Neural cell (in vitro differentiated cells): Measurements from ENCODE around the gene TRIM44. TPM values are rescaled to one million over a fixed set of nuclear protein-coding genes. Genes with fewer than 3 reads are reported as not detected.
"Not testable (repeated sequence)": the region's sequence is repeated elsewhere in the genome, so short reads cannot be mapped to it uniquely, and the experiment has no call there.

Experiments used
- H2AFZ ChIP-seq: fragments of 200-600, 300-800 bp; sonication (generic), shearing (Covaris generic); 2 replicates; pipeline ENCODE4 v1.6.0; 2014; ENCODE audit warnings: low read depth, mild to moderate bottlenecking, antibody characterized with exemption, low read length, moderate library complexity
- H3F3A ChIP-seq: fragments of 200-600 bp; shearing (Covaris generic); 2 replicates; pipeline ENCODE4 v1.6.1; 2016; ENCODE audit warnings: mild to moderate bottlenecking, moderate library complexity, mixed read lengths, antibody characterized with exemption, low read length; ENCODE audit not compliant: insufficient read depth, poor library complexity, severe bottlenecking
- H3K27ac ChIP-seq: fragments of 200-600, 300-800 bp; sonication (generic), shearing (Covaris generic); 2 replicates; pipeline ENCODE4 v1.5.1; 2014; ENCODE audit warnings: mild to moderate bottlenecking, low read length, moderate library complexity
- H3K27me3 ChIP-seq: fragments of 300-800, 200-600 bp; sonication (generic), shearing (Covaris generic); 2 replicates; pipeline ENCODE4 v1.6.0; 2014; ENCODE audit warnings: mild to moderate bottlenecking, low read depth, low read length, moderate library complexity; ENCODE audit not compliant: insufficient read depth
- H3K36me3 ChIP-seq: fragments of 300-800, 200-600 bp; sonication (generic), shearing (Covaris generic); 2 replicates; pipeline ENCODE4 v1.5.1; 2014; ENCODE audit warnings: mild to moderate bottlenecking, antibody characterized with exemption, low read length, moderate library complexity; ENCODE audit not compliant: insufficient read depth
- H3K4me2 ChIP-seq: fragments of 300-800, 200-600 bp; sonication (generic), shearing (Covaris generic); 2 replicates; pipeline ENCODE4 v1.6.0; 2014; ENCODE audit warnings: mild to moderate bottlenecking, low read length
- H3K4me3 ChIP-seq: fragments of 300-800, 200-600 bp; sonication (generic), shearing (Covaris generic); 2 replicates; pipeline ENCODE4 v1.5.1; 2014; ENCODE audit warnings: mild to moderate bottlenecking, low read length, moderate library complexity
- H3K79me2 ChIP-seq: fragments of 200-600 bp; shearing (Covaris generic); replicated peaks from 2 replicates; pipeline ENCODE4 v1.6.0; 2014; ENCODE audit warnings: mild to moderate bottlenecking, low read length, moderate library complexity; ENCODE audit not compliant: insufficient read depth
- H3K9ac ChIP-seq: fragments of 300-800, 200-600 bp; sonication (generic), shearing (Covaris generic); 2 replicates; pipeline ENCODE4 v1.6.1; 2016; ENCODE audit warnings: mild to moderate bottlenecking, low read length, mixed read lengths
- H3K9me2 ChIP-seq: fragments of 200-600 bp; shearing (Covaris generic); 2 replicates; pipeline ENCODE4 v1.6.1; 2016; ENCODE audit warnings: mild to moderate bottlenecking, low read length, mixed read lengths; ENCODE audit not compliant: insufficient read depth
- H3K9me3 ChIP-seq: fragments of 200-600, 300-800 bp; sonication (generic), shearing (Covaris generic); 2 replicates; pipeline ENCODE4 v1.6.1; 2016; ENCODE audit warnings: mild to moderate bottlenecking, mixed run types, low read length, moderate library complexity, mixed read lengths
- H4K20me1 ChIP-seq: fragments of 200-600 bp; shearing (Covaris generic); 2 replicates; pipeline ENCODE4 v1.6.1; 2016; ENCODE audit warnings: mild to moderate bottlenecking, mixed run types; ENCODE audit not compliant: insufficient read depth
- EP300 ChIP-seq: fragments of 450-650 bp; conservative IDR thresholded peaks from 2 replicates; pipeline ENCODE4 v1.6.1; 2014; ENCODE audit warnings: antibody characterized with exemption, mild to moderate bottlenecking, moderate library complexity; ENCODE audit not compliant: poor library complexity, severe bottlenecking
- EZH2 ChIP-seq: fragments of 200-600, 300-800 bp; shearing (Covaris generic), sonication (generic); IDR thresholded peaks from 2 replicates; pipeline ENCODE4 v1.6.1; 2014; ENCODE audit warnings: antibody characterized with exemption, low read length, borderline replicate concordance, mild to moderate bottlenecking; ENCODE audit not compliant: insufficient read depth, poor library complexity, severe bottlenecking
- MXI1 ChIP-seq: fragments of 450-650 bp; conservative IDR thresholded peaks from 2 replicates; pipeline ENCODE4 v1.6.1; 2014; ENCODE audit warnings: antibody characterized with exemption, mild to moderate bottlenecking; ENCODE audit not compliant: poor library complexity, severe bottlenecking
- POLR2AphosphoS5 ChIP-seq: IDR thresholded peaks from 2 replicates; pipeline ENCODE4 v1.6.1; 2012
- RAD21 ChIP-seq: fragments of 450-650 bp; conservative IDR thresholded peaks from 2 replicates; pipeline ENCODE4 v1.6.1; 2014; ENCODE audit warnings: antibody characterized with exemption, mild to moderate bottlenecking, moderate library complexity
- SMC3 ChIP-seq: fragments of 450-650 bp; conservative IDR thresholded peaks from 2 replicates; pipeline ENCODE4 v1.6.1; 2014; ENCODE audit warnings: antibody characterized with exemption, mild to moderate bottlenecking, moderate library complexity; ENCODE audit not compliant: poor library complexity
- TAF1 ChIP-seq: IDR thresholded peaks from 2 replicates; pipeline ENCODE4 v1.6.1; 2012; ENCODE audit warnings: low read depth
- polyA plus RNA-seq: library from polyadenylated mRNA; depleted of rRNA; stranded (reverse); fragments of >200 nt; gene quantifications from 2 replicates; pipeline ENCODE4 v1.2.3, GENCODE V29; 2014
- TF ChIP-seq, protein P1 (sequence below): IDR thresholded peaks from 2 replicates; pipeline ENCODE4 v1.6.1; 2012; ENCODE audit warnings: borderline replicate concordance
- TF ChIP-seq, protein P2 (sequence below): fragments of 450-650 bp; IDR thresholded peaks from 2 replicates; pipeline ENCODE4 v1.5.1; 2014; ENCODE audit warnings: antibody characterized with exemption, mild to moderate bottlenecking, moderate library complexity; ENCODE audit not compliant: poor library complexity, severe bottlenecking

TRIM44 gene
- polyA plus RNA-seq, 1 donor from 2014 or later: 14.9 TPM

GRCh38 chr11:35765211-35765610 lies 102.6 kb downstream of the TRIM44 start:
- Histone ChIP-seq H3K4me2 (no peak overlapping the region), H3K27ac (no peak overlapping the region), H3K9me3 (no peaks in the 10 kb centered on the region), H3K36me3 (no peaks in the 10 kb centered on the region), H3K4me3 (no peak overlapping the region), H4K20me1 (no peaks in the 10 kb centered on the region), H3K9ac (no peak overlapping the region), H3K9me2 (no peaks in the 10 kb centered on the region), H3K79me2 (no peaks in the 10 kb centered on the region), H2AFZ (no peak overlapping the region), H3K27me3 (no peaks in the 10 kb centered on the region), H3F3A (no peaks in the 10 kb centered on the region)
- TF ChIP-seq EP300 (no peak), RAD21 (no peak), EZH2 (no peak), MXI1 (no peak), SMC3 (no peak)
- TF ChIP-seq, protein P1, sequence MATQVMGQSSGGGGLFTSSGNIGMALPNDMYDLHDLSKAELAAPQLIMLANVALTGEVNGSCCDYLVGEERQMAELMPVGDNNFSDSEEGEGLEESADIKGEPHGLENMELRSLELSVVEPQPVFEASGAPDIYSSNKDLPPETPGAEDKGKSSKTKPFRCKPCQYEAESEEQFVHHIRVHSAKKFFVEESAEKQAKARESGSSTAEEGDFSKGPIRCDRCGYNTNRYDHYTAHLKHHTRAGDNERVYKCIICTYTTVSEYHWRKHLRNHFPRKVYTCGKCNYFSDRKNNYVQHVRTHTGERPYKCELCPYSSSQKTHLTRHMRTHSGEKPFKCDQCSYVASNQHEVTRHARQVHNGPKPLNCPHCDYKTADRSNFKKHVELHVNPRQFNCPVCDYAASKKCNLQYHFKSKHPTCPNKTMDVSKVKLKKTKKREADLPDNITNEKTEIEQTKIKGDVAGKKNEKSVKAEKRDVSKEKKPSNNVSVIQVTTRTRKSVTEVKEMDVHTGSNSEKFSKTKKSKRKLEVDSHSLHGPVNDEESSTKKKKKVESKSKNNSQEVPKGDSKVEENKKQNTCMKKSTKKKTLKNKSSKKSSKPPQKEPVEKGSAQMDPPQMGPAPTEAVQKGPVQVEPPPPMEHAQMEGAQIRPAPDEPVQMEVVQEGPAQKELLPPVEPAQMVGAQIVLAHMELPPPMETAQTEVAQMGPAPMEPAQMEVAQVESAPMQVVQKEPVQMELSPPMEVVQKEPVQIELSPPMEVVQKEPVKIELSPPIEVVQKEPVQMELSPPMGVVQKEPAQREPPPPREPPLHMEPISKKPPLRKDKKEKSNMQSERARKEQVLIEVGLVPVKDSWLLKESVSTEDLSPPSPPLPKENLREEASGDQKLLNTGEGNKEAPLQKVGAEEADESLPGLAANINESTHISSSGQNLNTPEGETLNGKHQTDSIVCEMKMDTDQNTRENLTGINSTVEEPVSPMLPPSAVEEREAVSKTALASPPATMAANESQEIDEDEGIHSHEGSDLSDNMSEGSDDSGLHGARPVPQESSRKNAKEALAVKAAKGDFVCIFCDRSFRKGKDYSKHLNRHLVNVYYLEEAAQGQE: no peak

- Histone ChIP-seq H4K20me1 (no peaks in the 10 kb centered on the region), H3K79me2 (no peaks in the 10 kb centered on the region), H3K4me3 (no peak overlapping the region), H3K9ac (no peak overlapping the region), H3K9me2 (no peaks in the 10 kb centered on the region), H2AFZ (no peak overlapping the region), H3K27me3 (no peaks in the 10 kb centered on the region), H3K27ac (no peak overlapping the region), H3K9me3 (no peaks in the 10 kb centered on the region), H3K4me2 (no peak overlapping the region), H3F3A (no peaks in the 10 kb centered on the region), H3K36me3 (no peaks in the 10 kb centered on the region)
- TF ChIP-seq POLR2AphosphoS5: no peak
- no peak for TF ChIP-seq TAF1
- no peak for TF ChIP-seq SMC3
- TF ChIP-seq MXI1: no peak
- no peak for TF ChIP-seq RAD21
- TF ChIP-seq, protein P2, sequence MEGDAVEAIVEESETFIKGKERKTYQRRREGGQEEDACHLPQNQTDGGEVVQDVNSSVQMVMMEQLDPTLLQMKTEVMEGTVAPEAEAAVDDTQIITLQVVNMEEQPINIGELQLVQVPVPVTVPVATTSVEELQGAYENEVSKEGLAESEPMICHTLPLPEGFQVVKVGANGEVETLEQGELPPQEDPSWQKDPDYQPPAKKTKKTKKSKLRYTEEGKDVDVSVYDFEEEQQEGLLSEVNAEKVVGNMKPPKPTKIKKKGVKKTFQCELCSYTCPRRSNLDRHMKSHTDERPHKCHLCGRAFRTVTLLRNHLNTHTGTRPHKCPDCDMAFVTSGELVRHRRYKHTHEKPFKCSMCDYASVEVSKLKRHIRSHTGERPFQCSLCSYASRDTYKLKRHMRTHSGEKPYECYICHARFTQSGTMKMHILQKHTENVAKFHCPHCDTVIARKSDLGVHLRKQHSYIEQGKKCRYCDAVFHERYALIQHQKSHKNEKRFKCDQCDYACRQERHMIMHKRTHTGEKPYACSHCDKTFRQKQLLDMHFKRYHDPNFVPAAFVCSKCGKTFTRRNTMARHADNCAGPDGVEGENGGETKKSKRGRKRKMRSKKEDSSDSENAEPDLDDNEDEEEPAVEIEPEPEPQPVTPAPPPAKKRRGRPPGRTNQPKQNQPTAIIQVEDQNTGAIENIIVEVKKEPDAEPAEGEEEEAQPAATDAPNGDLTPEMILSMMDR: no peak
These were observed 104.1 kb downstream of the TRIM44 start for GRCh38 chr11:35766651-35767050.

- H4K20me1 ChIP-seq: not testable (repeated sequence)
These were observed 107.8 kb downstream of the TRIM44 start for GRCh38 chr11:35770425-35770824.

More at GRCh38 chr11:35770425-35770824, 107.8 kb downstream of the TRIM44 start:
- not testable (repeated sequence) for H3K36me3 ChIP-seq, H2AFZ ChIP-seq, H3K27me3 ChIP-seq, H3K9ac ChIP-seq, H3K4me2 ChIP-seq, H3K79me2 ChIP-seq, H3F3A ChIP-seq, H3K4me3 ChIP-seq, H3K9me3 ChIP-seq, H3K9me2 ChIP-seq, H3K27ac ChIP-seq
